ENCODE results near the gene ADCY4.

DNA sequence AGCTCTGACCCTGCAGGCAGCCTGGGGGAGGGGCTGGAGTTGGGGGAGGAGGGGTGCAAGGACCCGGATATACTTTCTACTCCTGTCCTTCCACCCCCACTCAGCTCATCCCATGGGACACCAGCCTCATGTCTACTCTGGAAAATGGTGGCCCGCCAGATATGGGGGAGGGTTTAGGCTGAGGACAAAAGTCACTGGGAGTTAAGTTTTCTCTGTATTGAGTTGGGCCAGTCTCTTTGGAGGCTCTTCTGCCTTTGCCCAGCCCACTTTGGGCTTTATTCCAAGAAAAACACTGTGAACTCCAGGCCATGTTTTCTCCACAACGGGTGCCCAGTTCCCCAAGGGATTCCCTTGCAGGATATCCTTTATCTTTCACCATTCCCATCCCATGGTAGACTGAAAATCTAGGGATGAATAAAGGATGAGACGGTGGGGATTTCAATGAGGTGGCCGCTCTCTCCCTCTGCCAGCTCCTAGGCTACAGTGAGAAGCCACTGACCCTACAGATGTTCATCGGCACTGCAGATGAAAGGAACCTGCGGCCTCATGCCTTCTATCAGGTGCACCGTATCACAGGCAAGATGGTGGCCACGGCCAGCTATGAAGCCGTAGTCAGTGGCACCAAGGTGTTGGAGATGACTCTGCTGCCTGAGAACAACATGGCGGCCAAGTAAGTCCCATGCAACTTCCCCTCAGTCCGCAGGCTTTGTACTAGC is 38.0 kb upstream of the ADCY4 start:
- TF ChIP-seq POLR2A (IDR thresholded peaks at IDR 0.05; ENCODE audit: control extremely low read depth in 1 of 2, low read depth in 2 of 2, low read length in 2 of 2) (no peak), SIRT6 (IDR thresholded peaks at IDR 0.05; ENCODE audit: low read length) (no peak), CHD1 (IDR thresholded peaks at IDR 0.05; ENCODE audit: low read depth, low read length) (no peak), TAF1 (IDR thresholded peaks at IDR 0.05; ENCODE audit: low read depth, low read length) (no peak), BACH1 (IDR thresholded peaks at IDR 0.05; ENCODE audit: low read length) (no peak), POLR2AphosphoS5 (IDR thresholded peaks at IDR 0.05; ENCODE audit: low read depth, low read length) (no peak), EP300 (IDR thresholded peaks at IDR 0.05; ENCODE audit: borderline replicate concordance in 1 of 2, low read depth in 2 of 2, low read length in 2 of 2) (no peak)
- TF ChIP-seq, protein P1, sequence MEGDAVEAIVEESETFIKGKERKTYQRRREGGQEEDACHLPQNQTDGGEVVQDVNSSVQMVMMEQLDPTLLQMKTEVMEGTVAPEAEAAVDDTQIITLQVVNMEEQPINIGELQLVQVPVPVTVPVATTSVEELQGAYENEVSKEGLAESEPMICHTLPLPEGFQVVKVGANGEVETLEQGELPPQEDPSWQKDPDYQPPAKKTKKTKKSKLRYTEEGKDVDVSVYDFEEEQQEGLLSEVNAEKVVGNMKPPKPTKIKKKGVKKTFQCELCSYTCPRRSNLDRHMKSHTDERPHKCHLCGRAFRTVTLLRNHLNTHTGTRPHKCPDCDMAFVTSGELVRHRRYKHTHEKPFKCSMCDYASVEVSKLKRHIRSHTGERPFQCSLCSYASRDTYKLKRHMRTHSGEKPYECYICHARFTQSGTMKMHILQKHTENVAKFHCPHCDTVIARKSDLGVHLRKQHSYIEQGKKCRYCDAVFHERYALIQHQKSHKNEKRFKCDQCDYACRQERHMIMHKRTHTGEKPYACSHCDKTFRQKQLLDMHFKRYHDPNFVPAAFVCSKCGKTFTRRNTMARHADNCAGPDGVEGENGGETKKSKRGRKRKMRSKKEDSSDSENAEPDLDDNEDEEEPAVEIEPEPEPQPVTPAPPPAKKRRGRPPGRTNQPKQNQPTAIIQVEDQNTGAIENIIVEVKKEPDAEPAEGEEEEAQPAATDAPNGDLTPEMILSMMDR (IDR thresholded peaks at IDR 0.05; ENCODE audit: control extremely low read depth in 1 of 3, insufficient read depth in 1 of 3, low read depth in 1 of 3, low read length in 3 of 3): no peak
